NCI-H1930 (cell line): ENCODE results near the gene UQCRHL.

Source experiments
- DNase-seq, 2 experiments: peaks; one replicate each; lab custom pipeline; 2025; lab: John Stamatoyannopoulos, UW

UQCRHL gene

GRCh38 chr1:15797614-15798390, 9.6 kb downstream of the UQCRHL start:
- DNase-seq, result no peak

- DNase-seq, result no peak
Measured at GRCh38 chr1:15796086-15796462, 11.4 kb downstream of the UQCRHL start.

DNA sequence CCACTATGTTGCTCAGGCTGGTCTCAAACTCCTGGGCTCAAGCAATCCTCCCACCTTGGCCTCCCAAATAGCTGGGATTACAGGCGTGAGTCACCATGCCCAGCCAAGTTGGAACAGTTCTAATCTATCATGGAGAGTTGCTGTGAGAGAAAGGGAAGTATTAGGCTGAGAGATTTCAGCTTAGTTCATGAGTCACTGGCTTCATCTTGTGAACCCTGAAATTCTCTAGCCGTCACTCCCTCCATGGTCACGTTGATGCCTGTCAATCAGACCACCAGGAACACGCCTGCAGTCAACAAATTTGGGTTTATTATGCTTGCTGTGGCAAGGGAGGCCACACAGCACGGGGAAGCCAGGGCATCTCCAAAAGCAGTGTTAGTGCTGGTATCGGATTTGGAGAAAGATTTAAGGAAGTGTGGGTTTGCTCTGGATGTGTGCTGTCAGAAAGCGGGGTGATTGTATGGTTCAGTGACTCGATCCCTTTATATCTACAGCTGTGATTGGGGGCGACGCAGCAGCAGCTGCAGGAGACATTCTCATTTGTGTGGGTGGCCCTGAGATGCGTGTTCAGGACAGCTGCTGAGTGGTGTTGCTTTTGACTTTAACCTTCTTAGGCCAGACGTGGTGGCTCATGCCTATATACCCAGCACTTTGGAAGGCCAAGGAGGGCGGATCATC, 18.7 kb downstream of the UQCRHL start:
- no peak for DNase-seq

GRCh38 chr1:15786581-15786980, 20.9 kb downstream of the UQCRHL start:
- no peak for DNase-seq

DNA sequence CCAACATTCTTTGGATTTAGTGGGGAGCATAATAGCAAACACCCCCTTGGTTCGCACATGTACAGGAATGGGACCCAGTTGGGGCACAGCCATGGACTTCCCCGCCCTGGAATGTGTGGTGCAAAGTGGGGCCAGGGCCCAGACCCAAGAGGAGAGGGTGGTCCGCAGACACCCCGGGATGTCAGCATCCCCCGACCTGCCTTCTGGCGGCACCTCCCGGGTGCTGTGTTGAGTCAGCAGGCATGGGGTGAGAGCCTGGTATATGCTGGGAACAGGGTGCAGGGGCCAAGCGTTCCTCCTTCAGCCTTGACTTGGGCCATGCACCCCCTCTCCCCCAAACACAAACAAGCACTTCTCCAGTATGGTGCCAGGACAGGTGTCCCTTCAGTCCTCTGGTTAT, 21.8 kb downstream of the UQCRHL start:
- DNase-seq, result no peak

DNA sequence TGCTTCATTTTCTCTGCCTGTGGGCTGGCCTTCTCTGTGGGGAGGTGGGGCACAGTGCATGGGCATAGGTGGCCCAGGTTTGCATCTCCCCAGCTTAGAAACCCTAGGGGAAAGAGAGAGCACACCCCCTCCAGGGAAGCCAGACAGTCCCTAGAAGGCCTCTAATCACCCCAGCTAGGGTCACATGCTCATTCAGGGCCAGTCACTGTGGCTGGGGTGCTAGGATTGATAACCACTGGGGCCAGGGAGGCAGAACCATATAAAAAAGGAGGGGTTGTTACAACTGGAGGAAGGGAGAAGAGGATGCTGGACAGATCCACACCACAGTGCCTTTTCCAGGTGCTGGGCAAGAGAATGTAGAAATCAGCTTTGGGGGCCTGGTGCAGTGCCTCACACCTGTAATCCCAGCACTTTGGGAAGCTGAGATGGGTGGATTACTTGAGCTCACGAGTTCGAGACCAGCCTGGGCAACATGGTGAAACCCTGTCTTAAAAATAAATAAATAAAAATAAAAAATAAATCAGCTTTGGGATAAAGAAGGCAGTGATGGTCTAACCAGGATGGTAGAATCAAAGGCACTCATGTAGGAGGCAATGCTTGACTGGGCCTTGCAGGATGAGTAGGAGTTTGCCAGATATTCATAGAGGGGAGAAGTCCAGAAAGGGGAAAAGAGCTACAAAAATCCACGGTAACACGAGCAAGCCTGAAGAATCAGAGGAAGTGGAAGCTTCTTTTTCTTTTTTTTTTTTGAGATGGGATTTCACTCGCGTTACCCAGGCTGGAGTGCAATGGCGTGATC, 29.3 kb downstream of the UQCRHL start:
- DNase-seq, result no peak

DNA sequence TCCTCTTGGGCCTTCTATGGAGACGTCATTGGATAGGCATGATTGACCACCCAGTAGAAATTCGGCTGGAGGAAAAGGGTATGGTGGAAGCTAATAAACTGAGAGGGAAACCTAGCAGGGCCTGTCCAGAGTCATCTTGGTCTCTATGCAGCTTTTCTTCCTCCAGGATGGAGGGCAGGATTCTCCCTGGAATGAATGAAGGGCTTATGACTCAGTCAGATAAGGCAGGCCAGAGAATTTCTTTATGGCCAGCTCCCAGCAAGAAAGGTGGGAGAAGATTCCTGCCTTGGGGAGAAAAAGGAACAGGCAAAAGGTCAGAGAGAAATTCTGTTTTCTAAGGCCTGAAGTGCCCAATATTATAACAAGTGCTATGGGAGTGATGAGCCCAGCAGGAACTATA, 31.7 kb downstream of the UQCRHL start:
- DNase-seq, result no peak

- no peak for DNase-seq
Measured at GRCh38 chr1:15771836-15772515, 35.5 kb downstream of the UQCRHL start.

DNA sequence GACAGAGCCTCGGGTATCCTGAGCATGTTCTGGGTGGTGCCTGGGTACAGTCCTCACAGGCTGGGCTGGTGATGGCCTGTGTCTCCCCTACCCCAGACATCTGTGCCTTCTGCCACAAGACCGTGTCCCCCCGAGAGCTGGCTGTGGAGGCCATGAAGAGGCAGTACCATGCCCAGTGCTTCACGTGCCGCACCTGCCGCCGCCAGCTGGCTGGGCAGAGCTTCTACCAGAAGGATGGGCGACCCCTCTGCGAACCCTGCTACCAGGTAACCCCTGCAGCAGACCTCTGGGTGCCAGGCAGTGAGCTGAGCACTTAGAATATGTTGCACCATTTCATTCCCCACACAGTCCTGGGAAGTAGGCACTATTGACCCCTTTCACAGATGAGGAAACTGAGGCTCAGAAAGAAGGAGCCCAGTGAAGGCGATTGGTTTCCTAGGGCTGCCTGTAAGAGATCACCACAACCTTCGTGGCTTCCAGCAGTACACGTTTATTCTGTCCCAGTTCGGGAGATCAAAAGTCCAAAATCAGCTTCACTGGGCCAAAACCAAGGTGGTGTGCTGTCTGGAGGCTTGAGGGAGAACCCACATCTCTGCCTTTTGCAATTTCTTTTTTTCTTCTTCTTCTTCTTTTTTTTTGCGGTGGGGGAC, 37.0 kb downstream of the UQCRHL start:
- no peak for DNase-seq

- no peak for DNase-seq
Measured at GRCh38 chr1:15768388-15768787, 39.1 kb downstream of the UQCRHL start.

DNA sequence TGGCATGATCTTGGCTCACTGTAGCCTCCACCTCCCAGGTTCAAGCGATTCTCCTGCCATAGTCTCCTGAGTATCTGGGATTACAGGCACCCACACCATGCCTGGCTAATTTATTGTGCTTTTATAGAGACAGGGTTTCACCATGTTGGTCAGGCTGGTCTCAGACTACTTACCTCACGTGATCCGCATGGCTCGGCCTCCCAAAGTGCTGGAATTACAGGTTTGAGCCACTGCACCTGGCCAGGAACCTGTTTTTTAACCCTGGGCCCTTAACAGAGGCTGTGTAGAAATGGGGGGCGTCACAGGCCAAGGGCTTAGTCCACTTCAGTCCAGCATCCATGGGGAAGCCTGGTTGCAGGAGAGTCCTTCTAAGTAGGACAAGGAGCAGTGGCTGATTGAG, 39.5 kb downstream of the UQCRHL start:
- no peak for DNase-seq

DNA sequence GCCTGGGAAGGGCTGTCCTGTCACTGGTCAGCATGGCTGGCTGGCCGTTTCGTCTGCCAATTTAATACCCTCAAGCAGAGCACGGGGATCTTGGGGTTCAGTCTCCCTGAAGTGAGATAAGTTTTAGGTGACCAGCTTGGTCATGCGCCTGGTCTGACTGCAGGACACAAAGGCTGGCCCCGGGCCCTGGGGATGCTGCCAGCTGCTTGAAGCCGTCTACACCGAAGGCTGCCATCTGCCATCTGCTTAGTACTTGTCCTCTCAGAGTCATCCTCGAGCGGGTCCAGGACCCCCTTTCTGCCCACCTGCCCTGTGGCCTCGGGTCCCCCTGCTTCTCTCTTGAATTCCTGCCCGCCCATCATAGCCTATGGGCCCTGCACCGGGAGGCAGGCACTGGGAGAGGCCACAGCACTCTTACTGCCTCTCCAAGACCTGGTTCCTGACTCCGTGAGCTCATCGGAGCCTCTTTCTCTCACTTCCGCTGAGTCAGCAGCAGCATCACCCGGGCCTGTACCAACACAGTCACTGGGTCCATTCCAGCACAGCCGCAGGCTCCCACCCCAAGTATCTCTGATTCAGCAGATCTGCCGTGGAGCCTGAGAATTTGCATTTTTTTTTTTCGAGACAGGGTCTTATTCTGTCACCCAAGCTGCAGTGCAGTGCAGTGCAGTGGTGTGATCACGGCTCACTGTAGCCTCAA, 41.8 kb downstream of the UQCRHL start:
- no peak for DNase-seq

GRCh38 chr1:15764890-15765289, 42.6 kb downstream of the UQCRHL start:
- DNase-seq, result no peak

DNA sequence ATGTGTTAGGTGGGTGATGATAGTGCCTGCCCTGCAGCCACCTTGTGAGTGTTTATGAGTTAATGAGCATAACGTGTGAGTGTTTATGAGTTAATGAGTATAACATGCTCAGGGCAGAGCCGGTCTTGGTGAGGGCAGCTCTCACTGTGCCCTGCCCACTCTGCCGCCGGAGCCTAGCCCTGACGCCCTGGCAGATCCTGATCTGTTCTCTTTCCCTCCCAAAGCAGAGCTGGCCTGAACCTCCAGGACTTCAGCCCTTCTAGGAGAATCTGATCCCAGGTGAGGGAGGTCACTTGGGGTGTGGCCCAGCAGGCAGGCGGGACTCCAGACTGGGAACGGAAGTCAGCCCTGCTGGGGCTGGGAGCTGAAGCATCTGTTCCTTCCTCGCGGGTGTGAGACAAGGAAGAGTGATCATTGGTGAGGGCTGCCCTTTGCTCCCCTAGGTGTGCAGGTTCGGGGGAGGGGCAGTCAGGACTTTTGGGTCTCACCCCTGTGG, 43.1 kb downstream of the UQCRHL start:
- no peak for DNase-seq

DNA sequence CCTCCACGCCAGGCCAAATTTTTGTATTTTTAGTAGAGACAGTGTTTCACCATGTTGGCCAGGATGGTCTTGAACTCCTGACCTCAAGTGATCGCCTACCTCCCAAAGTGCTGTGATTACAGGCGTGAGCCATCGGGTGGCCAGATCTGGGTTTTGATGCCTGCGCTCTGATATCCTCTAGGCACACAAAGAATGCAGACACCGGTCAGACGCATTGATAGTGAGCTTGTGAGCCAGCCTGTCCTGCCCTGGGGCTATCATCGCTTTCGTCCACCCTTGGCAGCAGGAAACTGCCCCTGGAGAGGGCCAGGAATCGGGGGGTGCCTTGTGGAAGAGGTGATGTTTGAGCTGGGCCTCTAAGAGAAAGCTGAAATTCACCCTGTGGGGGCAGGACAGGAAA, 44.9 kb downstream of the UQCRHL start:
- DNase-seq, result no peak

- DNase-seq, result no peak
Measured at GRCh38 chr1:15761366-15762128, 45.9 kb downstream of the UQCRHL start.

GRCh38 chr1:15760520-15761211, 46.8 kb downstream of the UQCRHL start:
- no peak for DNase-seq

GRCh38 chr1:15758953-15759661, 48.3 kb downstream of the UQCRHL start:
- no peak for DNase-seq

DNA sequence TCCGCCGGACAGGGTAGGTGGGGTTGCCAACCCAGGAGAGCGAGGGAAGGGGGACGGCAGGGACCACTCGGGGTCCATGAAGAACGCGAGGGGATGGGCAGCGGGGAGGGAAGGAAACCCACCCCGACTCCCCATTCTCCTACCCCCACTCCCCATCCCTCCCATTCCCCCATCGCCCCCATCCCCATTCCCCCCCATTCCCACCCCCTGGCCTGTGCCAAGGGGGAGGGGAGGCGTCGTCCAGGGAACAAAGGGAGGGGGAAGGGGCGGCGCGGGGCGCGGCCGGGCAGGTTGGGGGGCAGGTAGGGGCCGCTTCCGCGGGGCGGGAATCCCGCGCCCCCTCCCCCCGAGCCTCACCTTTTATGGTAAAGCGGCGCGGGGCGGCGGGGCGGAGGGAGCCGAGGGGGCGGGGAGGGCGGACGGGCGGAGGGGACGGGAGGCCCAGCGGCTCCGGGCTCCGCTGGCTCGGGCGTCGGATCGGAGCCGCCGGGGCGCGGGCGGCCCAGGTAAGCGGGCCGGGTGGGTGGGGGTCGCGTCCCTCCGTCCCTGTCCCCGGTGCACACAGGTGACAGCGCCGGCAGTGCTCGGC, 49.0 kb downstream of the UQCRHL start, which contains the start of gene FBLIM1:
Gene FBLIM1 (plus strand): TSS at position 453 of the 589 bp plus-strand sequence. CDS start 6,189 bp downstream, outside the sequence.
- peak; percentile 14 to 16 for DNase-seq
